ENCODE measurements around the gene UBAC1. TPM values are rescaled to one million over a fixed set of nuclear protein-coding genes. Genes with fewer than 3 reads are reported as not detected.
"Not testable (repeated sequence)": the region's sequence is repeated elsewhere in the genome, so short reads cannot be mapped to it uniquely, and the experiment has no call there.

UBAC1 gene
- total and polyA plus RNA-seq, 4 donors = 16.2 to 115 (median 16.4) TPM

- H3K27me3 ChIP-seq (ENCODE audit: control insufficient read depth in 4 of 4, insufficient read depth in 4 of 4, low read length in 3 of 4); H3K27ac ChIP-seq (ENCODE audit: low read depth in 1 of 2, low read length in 2 of 2); H3K4me3 ChIP-seq (ENCODE audit: low read depth in 1 of 3, low read length in 3 of 3); H3K9ac ChIP-seq (ENCODE audit: low read depth in 1 of 2, low read length in 2 of 2); H3K9me3 ChIP-seq (ENCODE audit: control insufficient read depth in 4 of 4, low read length in 3 of 4); H3K4me1 ChIP-seq (ENCODE audit: control insufficient read depth in 4 of 4, insufficient read depth in 4 of 4, low read length in 3 of 4); DNase-seq (ENCODE audit: low spot score): not testable (repeated sequence)
- WGBS = 97% methylated on average over 19 of the region's 19 CpGs
- peaks cover 12 to 50% (median 35%) of the 10 kb centered on the region in 4 donors for H3K36me3 ChIP-seq (ENCODE audit: control insufficient read depth in 4 of 4, insufficient read depth in 3 of 4, low read depth in 1 of 4, low read length in 3 of 4)
Measured at GRCh38 chr9:135947105-135947504, 14.1 kb downstream of the UBAC1 start.

DNA sequence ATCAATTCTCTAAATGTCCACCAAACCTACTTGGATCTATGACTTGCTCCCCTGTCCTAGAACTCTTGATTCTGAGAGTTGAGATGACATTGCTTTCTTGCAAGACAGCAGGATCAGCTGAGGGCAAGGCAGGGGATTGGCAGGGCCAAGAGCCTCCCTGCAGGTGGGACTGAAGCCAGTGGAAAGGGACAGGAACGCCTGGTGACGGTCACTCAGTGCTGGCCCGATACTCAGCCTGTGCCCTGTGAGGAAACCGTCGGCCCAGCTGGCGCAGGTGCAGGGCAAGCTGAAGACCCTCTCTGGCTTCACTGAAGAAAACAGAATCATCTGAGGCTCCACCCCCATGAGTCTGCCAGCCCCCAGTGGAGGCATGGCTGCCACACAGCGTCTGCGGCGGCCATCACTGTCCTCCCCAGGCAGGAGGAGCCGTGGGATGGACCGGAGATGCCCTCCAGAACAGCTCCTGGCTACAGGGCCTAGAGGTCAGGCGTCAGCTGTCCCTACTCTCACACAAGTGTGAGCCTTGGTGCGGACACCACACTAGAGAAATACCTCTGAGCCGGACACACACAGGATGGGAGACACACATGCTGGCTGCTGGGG lies 14.7 kb downstream of the UBAC1 start:
- 96% methylated on average over 14 of the region's 14 CpGs for WGBS
- peaks cover 15 to 54% (median 38%) of the 10 kb centered on the region in 4 donors for H3K36me3 ChIP-seq (ENCODE audit: control insufficient read depth in 4 of 4, insufficient read depth in 3 of 4, low read depth in 1 of 4, low read length in 3 of 4)
- no peaks in the 10 kb centered on the region for H3K4me1 ChIP-seq (ENCODE audit: control insufficient read depth in 4 of 4, insufficient read depth in 4 of 4, low read length in 3 of 4)
- H3K27me3 ChIP-seq (ENCODE audit: control insufficient read depth in 4 of 4, insufficient read depth in 4 of 4, low read length in 3 of 4) = no peaks in the 10 kb centered on the region
- no peaks in the 10 kb centered on the region for H3K9me3 ChIP-seq (ENCODE audit: control insufficient read depth in 4 of 4, low read length in 3 of 4)
- DNase-seq (ENCODE audit: low spot score) = no peak
- no peak overlapping the region for H3K4me3 ChIP-seq (ENCODE audit: low read depth in 1 of 3, low read length in 3 of 3)
- no peak overlapping the region for H3K9ac ChIP-seq (ENCODE audit: low read depth in 1 of 2, low read length in 2 of 2)
- TF ChIP-seq FOXA2 (IDR thresholded peaks at IDR 0.05) (no peak), YY1 (IDR thresholded peaks at IDR 0.05) (no peak), SP1 (IDR thresholded peaks at IDR 0.05) (no peak), FOXA1 (IDR thresholded peaks at IDR 0.05) (no peak), EGR1 (IDR thresholded peaks at IDR 0.05; ENCODE audit: low read depth in 2 of 2) (no peak), NR2F2 (IDR thresholded peaks at IDR 0.05) (no peak), HNF4G (IDR thresholded peaks at IDR 0.05) (no peak), ATF3 (IDR thresholded peaks at IDR 0.05) (no peak), GABPA (IDR thresholded peaks at IDR 0.05 in 1 of 2, conservative IDR thresholded peaks at IDR 0.05 in 1 of 2) (no peak), RXRA (IDR thresholded peaks at IDR 0.05) (no peak), REST (IDR thresholded peaks at IDR 0.05) (no peak), MAX (IDR thresholded peaks at IDR 0.05) (no peak)
- TF ChIP-seq, protein P1, sequence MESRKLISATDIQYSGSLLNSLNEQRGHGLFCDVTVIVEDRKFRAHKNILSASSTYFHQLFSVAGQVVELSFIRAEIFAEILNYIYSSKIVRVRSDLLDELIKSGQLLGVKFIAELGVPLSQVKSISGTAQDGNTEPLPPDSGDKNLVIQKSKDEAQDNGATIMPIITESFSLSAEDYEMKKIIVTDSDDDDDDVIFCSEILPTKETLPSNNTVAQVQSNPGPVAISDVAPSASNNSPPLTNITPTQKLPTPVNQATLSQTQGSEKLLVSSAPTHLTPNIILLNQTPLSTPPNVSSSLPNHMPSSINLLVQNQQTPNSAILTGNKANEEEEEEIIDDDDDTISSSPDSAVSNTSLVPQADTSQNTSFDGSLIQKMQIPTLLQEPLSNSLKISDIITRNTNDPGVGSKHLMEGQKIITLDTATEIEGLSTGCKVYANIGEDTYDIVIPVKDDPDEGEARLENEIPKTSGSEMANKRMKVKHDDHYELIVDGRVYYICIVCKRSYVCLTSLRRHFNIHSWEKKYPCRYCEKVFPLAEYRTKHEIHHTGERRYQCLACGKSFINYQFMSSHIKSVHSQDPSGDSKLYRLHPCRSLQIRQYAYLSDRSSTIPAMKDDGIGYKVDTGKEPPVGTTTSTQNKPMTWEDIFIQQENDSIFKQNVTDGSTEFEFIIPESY (IDR thresholded peaks at IDR 0.05) = no peak
- no peak overlapping the region for H3K27ac ChIP-seq (ENCODE audit: low read depth in 1 of 2, low read length in 2 of 2)

Measured in liver (tissue), 9 donors.